H9 (cell line): ENCODE results near the gene RWDD2A. TPM values are rescaled to one million over a fixed set of nuclear protein-coding genes. Genes with fewer than 3 reads are reported as not detected.

Experiments
- DNase-seq: peaks from one replicate; pipeline ENCODE4 v3.0.0-alpha.2; 2017
- H2AFZ ChIP-seq: one replicate; pipeline ENCODE4 v1.6.1; 2013; ENCODE audit warnings: mild to moderate bottlenecking, low read length, control low read depth, moderate library complexity
- H2AK5ac ChIP-seq: 2 replicates; pipeline ENCODE4 v1.6.1; 2013; ENCODE audit warnings: low read length, control low read depth, mixed read lengths; ENCODE audit not compliant: insufficient read length
- H2BK120ac ChIP-seq: one replicate; pipeline ENCODE4 v1.6.1; 2013; ENCODE audit warnings: low read depth, mild to moderate bottlenecking, low read length, control low read depth, inconsistent platforms; ENCODE audit not compliant: poor library complexity, severe bottlenecking
- H2BK12ac ChIP-seq: 2 replicates; pipeline ENCODE4 v1.6.1; 2013; ENCODE audit warnings: low read length, control low read depth, mixed read lengths, low read depth; ENCODE audit not compliant: insufficient read length
- H2BK15ac ChIP-seq: 2 replicates; pipeline ENCODE4 v1.6.1; 2013; ENCODE audit warnings: low read depth, low read length, control low read depth
- H2BK20ac ChIP-seq: one replicate; pipeline ENCODE4 v1.6.1; 2013; ENCODE audit warnings: low read depth, mild to moderate bottlenecking, low read length, control low read depth, inconsistent platforms; ENCODE audit not compliant: poor library complexity, severe bottlenecking
- H2BK5ac ChIP-seq: 2 replicates; pipeline ENCODE4 v1.6.1; 2013; ENCODE audit warnings: low read length, control low read depth, mixed read lengths; ENCODE audit not compliant: insufficient read length
- H3K14ac ChIP-seq: 2 replicates; pipeline ENCODE4 v1.6.1; 2013; ENCODE audit warnings: low read length, control low read depth; ENCODE audit not compliant: insufficient read depth
- H3K18ac ChIP-seq: 2 replicates; pipeline ENCODE4 v1.6.1; 2013; ENCODE audit warnings: low read depth, mild to moderate bottlenecking, mixed read lengths, low read length, control low read depth; ENCODE audit not compliant: insufficient read length
- H3K23ac ChIP-seq: 2 replicates; pipeline ENCODE4 v1.6.1; 2013; ENCODE audit warnings: low read length, control low read depth, mixed read lengths, low read depth; ENCODE audit not compliant: insufficient read length
- H3K23me2 ChIP-seq: 2 replicates; pipeline ENCODE4 v1.6.1; 2013; ENCODE audit warnings: low read depth, mild to moderate bottlenecking, mixed read lengths, low read length, control low read depth; ENCODE audit not compliant: insufficient read length, poor library complexity, severe bottlenecking
- H3K27ac ChIP-seq: 2 replicates; pipeline ENCODE4 v1.5.1; 2013; ENCODE audit warnings: low read length, control low read depth, mixed read lengths, low read depth; ENCODE audit not compliant: insufficient read length
- H3K27me3 ChIP-seq: 2 replicates; pipeline ENCODE4 v1.6.1; 2013; ENCODE audit warnings: low read length, control low read depth, inconsistent platforms; ENCODE audit not compliant: insufficient read depth
- H3K4ac ChIP-seq: 2 replicates; pipeline ENCODE4 v1.6.1; 2013; ENCODE audit warnings: low read depth, mild to moderate bottlenecking, control low read depth, inconsistent platforms, low read length, moderate library complexity
- H3K4me1 ChIP-seq: 2 replicates; pipeline ENCODE4 v1.6.1; 2013; ENCODE audit warnings: low read length, control low read depth, inconsistent platforms; ENCODE audit not compliant: insufficient read depth
- H3K4me2 ChIP-seq: 2 replicates; pipeline ENCODE4 v1.6.1; 2013; ENCODE audit warnings: low read length, control low read depth, mixed read lengths; ENCODE audit not compliant: insufficient read length, insufficient read depth
- H3K56ac ChIP-seq: 2 replicates; pipeline ENCODE4 v1.6.1; 2013; ENCODE audit warnings: low read depth, mild to moderate bottlenecking, mixed read lengths, low read length, control low read depth; ENCODE audit not compliant: insufficient read length
- H3K79me1 ChIP-seq: 2 replicates; pipeline ENCODE4 v1.6.1; 2013; ENCODE audit warnings: low read depth, mild to moderate bottlenecking, moderate library complexity, low read length, control low read depth, inconsistent platforms; ENCODE audit not compliant: insufficient read depth, poor library complexity, severe bottlenecking
- H3K79me2 ChIP-seq: 2 replicates; pipeline ENCODE4 v1.6.1; 2013; ENCODE audit warnings: low read length, control low read depth, inconsistent platforms; ENCODE audit not compliant: insufficient read depth
- H3K9ac ChIP-seq: 2 replicates; pipeline ENCODE4 v1.6.1; 2013; ENCODE audit warnings: low read length, control low read depth, mixed read lengths; ENCODE audit not compliant: insufficient read length; ENCODE audit errors: extremely low read depth
- H3K9me3 ChIP-seq: one replicate; pipeline ENCODE4 v1.6.1; 2013; ENCODE audit warnings: low read depth, low read length, inconsistent platforms; ENCODE audit not compliant: control insufficient read depth
- H3T11ph ChIP-seq: one replicate; pipeline ENCODE4 v1.6.1; 2013; ENCODE audit warnings: mild to moderate bottlenecking, low read length, control low read depth, inconsistent platforms
- H4K20me1 ChIP-seq: one replicate; pipeline ENCODE4 v1.6.1; 2013; ENCODE audit not compliant: control insufficient read depth, insufficient read length, insufficient read depth
- H4K5ac ChIP-seq: 2 replicates; pipeline ENCODE4 v1.6.1; 2013; ENCODE audit warnings: low read depth, mild to moderate bottlenecking, mixed read lengths, low read length, control low read depth; ENCODE audit not compliant: insufficient read length
- H4K8ac ChIP-seq: replicated peaks from 2 replicates; pipeline ENCODE4 v1.6.1; 2013; ENCODE audit warnings: low read length, control low read depth, mixed read lengths, low read depth; ENCODE audit not compliant: insufficient read length
- H4K91ac ChIP-seq: 2 replicates; pipeline ENCODE4 v1.6.1; 2013; ENCODE audit warnings: low read depth, mild to moderate bottlenecking, moderate library complexity, mixed read lengths, low read length, control low read depth; ENCODE audit not compliant: insufficient read length
- H3K27ac Mint-ChIP-seq, 3 experiments: 2 replicates in 2 of 3; 3 replicates in 1 of 3; pipeline ENCODE4 v1.8.0; 2020 to 2021; ENCODE audit warnings: mixed read lengths in 3 of 3, mild to moderate bottlenecking in 1 of 3, moderate library complexity in 1 of 3
- H3K27me3 Mint-ChIP-seq: 2 replicates; pipeline ENCODE4 v1.8.0; 2021; ENCODE audit warnings: low read depth, mild to moderate bottlenecking, moderate library complexity, mixed read lengths
- H3K36me3 Mint-ChIP-seq, 3 experiments: 2 replicates in 2 of 3; 3 replicates in 1 of 3; pipeline ENCODE4 v1.8.0; 2020 to 2021; ENCODE audit warnings: low read depth in 3 of 3, mixed read lengths in 3 of 3; ENCODE audit not compliant: insufficient read depth in 1 of 3
- H3K4me1 Mint-ChIP-seq, 2 experiments: 2 replicates each; pipeline ENCODE4 v1.8.0; 2020; ENCODE audit warnings: mixed read lengths in 2 of 2
- H3K4me3 Mint-ChIP-seq, 2 experiments: 2 replicates in 1 of 2; 3 replicates in 1 of 2; pipeline ENCODE4 v1.8.0; 2020 to 2021; ENCODE audit warnings: mild to moderate bottlenecking in 2 of 2, mixed read lengths in 2 of 2, moderate library complexity in 1 of 2
- H3K9me3 Mint-ChIP-seq, 2 experiments: 2 replicates in 1 of 2; 3 replicates in 1 of 2; pipeline ENCODE4 v1.8.0; 2020; ENCODE audit warnings: mild to moderate bottlenecking in 2 of 2, mixed read lengths in 2 of 2, moderate library complexity in 1 of 2
- CTCF ChIP-seq: fragments of 200-600 bp; sonication (generic); conservative IDR thresholded peaks from 3 replicates; pipeline ENCODE4 v1.8.0; 2021; ENCODE audit warnings: antibody characterized with exemption, mild to moderate bottlenecking
- WGBS: extraction: QIAGEN DNeasy Blood & Tissue Kit; methylation state at CpG from one replicate; pipeline ENCODE4 v1.1.7; 2013; ENCODE audit warnings: missing lambda C conversion rate, low lambda C conversion rate, mixed read lengths; ENCODE audit not compliant: insufficient read length; ENCODE audit errors: extremely low coverage; 5-methylcytosine and 5-hydroxymethylcytosine counted together
- total RNA-seq: library from RNA; stranded (reverse); gene quantifications from 2 replicates; pipeline ENCODE4 v1.2.1, GENCODE V29; 2021

RWDD2A gene
- total RNA-seq, 1 experiment from 2014 or later = 3.2 TPM

GRCh38 chr6:83198486-83199172 is 5.5 kb downstream of the RWDD2A start:
- Histone ChIP-seq H2BK12ac (no peak overlapping the region), H3K4me2 (no peak overlapping the region), H3K9me3 (no peaks in the 10 kb centered on the region), H3K4me1 (no peaks in the 10 kb centered on the region; the same call in 1 of the 2 replicates), H3K79me2 (no peaks in the 10 kb centered on the region), H3K23ac (no peak overlapping the region), H3K27ac (no peak overlapping the region), H2BK120ac (no peak overlapping the region), H3K4ac (no peak overlapping the region), H3K9ac (no peak overlapping the region), H4K8ac (no peak overlapping the region), H2BK5ac (no peak overlapping the region), H2BK20ac (no peak overlapping the region), H3T11ph (no peak overlapping the region), H4K20me1 (no peaks in the 10 kb centered on the region), H3K79me1 (no peaks in the 10 kb centered on the region), H2AK5ac (no peak overlapping the region), H3K18ac (no peak overlapping the region), H4K5ac (no peak overlapping the region), H2BK15ac (no peak overlapping the region), H3K56ac (no peak overlapping the region), H3K23me2 (peaks cover 7% of the 10 kb centered on the region), H3K27me3 (no peaks in the 10 kb centered on the region), H3K14ac (no peak overlapping the region), H2AFZ (no peak overlapping the region), H4K91ac (no peak overlapping the region)
- TF ChIP-seq CTCF = no peak
- peaks cover 10 to 32% (median 24%) of the 10 kb centered on the region in 3 experiments; a peak in 6 of 7 replicates for H3K36me3 Mint-ChIP-seq
- no peak for DNase-seq
- H3K4me1 Mint-ChIP-seq = peaks cover 10 to 12% of the 10 kb centered on the region in 2 experiments
- H3K27ac Mint-ChIP-seq = peak overlapping the region in 1 of 3 experiments; percentile 33; a peak in 1 of 7 replicates
- no CpG with 5 or more reads among the region's 4 CpGs for WGBS
- no peaks in the 10 kb centered on the region for H3K9me3 Mint-ChIP-seq
- H3K4me3 Mint-ChIP-seq = no peak overlapping the region
- no peaks in the 10 kb centered on the region for H3K27me3 Mint-ChIP-seq
